ENCODE measurements around the gene CILP.
"Not testable (repeated sequence)": the region's sequence is repeated elsewhere in the genome, so short reads cannot be mapped to it uniquely, and the experiment has no call there.

Gene CILP

GRCh38 chr15:65189102-65189740 is 22.1 kb downstream of the CILP start:
- no peak for DNase-seq

DNA sequence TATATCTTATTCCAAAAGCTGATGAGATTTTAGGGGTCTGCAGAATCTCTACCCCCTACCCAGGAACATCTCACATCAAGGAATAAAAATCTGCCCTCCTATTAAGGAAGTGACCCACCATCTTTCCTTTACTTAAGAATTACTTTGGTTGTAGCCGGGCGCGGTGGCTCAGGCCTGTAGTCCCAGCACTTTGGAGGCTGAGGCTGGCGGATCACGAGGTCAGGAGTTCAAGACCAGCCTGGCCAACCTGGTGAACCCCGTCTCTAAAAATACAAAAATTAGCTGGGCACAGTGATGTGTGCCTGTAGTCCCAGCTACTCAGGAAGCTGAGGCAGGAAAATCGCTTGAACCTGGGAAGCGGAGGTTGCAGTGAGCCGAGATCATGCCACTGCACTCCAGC is 22.8 kb downstream of the CILP start:
- DNase-seq = not testable (repeated sequence)

- peak; percentile 92 for DNase-seq
Measured at GRCh38 chr15:65184868-65185717, 26.2 kb downstream of the CILP start, which contains the start of gene CLPX. TSS of gene CLPX (minus strand) at chr15:65185342. CDS start at chr15:65185153, 189 bp downstream.

DNA sequence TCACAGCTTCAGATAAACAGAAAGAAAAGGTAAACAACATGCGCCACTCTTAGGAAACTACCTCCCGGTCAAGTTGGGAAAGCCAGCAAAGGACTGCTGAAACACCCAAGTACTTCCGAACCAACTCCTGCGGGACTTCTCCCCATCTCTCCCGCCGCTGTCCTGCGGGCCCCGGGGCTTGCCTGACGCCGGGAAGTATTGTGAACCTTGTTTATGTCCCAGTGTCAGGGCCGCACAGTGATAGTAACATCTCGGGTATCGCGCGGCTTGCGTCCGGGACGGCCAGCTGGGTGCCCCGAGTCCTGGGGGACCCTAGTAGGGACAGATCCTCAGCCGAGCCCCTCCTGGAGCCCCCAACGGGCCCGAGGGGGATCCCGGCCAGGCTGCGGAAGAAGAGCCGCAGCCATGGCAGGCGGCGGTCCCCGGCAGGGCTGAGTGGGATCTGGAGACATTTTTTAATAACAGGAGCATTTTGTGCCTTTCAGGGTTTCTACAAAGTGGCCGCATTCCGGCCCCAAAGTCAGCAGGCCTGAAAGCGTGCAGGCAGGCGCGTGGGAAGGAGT is 26.9 kb downstream of the CILP start:
- DNase-seq = peak; percentile 29

DNA sequence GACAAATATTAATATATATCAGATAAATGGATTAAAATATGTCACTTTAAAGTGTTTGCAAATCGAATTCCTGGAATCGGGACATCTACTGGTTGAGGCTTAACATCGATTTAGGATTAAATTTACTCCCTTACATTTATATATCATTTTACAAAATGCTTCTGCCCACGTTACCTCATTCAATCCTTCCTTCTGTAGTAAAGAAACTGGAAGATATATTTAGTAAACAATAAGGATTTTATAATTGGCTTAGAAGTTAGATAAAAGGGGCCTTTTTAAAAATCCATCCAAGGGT is 27.5 kb downstream of the CILP start:
- DNase-seq = no peak

DNA sequence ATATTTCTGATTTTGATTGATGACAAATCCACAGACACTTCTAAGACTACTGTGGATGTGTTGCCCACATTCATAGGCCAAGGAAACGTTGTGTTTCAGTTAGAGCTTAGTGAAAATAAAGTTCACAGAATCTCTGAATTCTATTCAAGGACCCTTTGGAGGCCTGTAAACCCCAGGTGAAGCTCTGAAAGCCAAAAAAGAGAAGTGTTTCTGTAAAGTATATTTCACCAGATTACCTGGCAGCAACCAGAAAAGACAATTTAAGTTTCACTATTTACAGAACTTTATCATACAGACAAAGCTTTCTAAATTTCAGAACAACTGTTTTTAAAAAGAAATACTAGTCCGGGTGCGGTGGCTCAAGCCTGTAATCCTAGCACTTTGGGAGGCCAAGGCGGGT is 28.7 kb downstream of the CILP start:
- DNase-seq = no peak

GRCh38 chr15:65181582-65182353 is 29.5 kb downstream of the CILP start:
- not testable (repeated sequence) for DNase-seq

DNA sequence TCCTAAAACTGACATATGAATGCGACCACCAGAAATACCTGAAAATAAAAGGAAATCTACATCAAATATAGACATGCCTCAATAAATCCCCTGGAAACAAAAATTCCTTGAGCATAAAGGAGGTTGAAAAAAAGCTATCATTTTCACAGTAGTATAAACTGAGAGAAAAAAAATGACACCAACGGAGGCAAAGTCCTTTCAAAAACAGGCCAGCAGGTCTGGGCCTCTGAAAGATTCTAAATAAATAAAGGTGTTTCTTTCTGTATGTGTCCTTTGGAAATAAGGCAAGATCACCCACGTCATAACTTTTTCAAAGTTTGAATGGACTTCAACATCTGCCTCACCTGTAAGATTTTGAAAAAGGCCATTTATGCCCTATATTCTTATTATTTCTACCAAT is 31.1 kb downstream of the CILP start:
- no peak for DNase-seq

DNA sequence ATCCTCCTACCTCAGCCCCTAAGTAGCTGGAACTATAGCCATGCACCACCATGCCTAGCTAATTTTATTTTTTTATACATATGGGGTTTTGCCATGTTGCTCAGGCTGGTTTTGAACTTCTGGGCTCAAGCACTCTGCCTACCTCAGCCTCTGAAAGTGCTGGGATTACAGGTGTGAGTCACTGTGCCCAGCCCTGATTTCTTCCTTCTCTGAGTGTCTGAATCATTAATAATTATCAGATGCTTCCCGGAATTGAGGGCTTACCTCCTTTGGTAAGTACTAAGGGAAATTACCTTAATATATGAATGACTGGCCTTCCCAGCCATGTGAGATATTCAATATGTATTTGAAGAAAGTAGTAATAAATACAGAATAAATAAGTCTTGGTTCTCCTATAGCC is 33.4 kb downstream of the CILP start:
- no peak for DNase-seq

DNA sequence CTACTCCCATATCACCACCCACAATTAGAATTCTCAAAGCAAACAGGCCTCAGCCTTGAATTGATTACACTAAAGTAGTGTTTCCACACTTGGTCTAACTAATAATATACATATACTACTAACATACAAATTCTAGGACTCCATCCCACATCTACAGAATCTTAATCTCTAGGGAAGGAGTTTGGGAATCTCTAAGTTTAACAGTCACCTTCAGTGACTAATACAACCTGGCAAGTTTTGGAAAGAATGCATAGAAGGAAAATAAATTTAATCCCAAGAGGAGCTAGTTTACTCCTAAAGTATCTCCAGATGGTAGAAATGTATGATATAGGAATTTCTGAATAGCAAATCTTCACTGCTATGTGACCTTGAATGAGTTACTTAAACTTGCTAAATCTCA is 35.2 kb downstream of the CILP start:
- no peak for DNase-seq

- DNase-seq = no peak
Measured at GRCh38 chr15:65175511-65175910, 35.8 kb downstream of the CILP start.

- DNase-seq = no peak
Measured at GRCh38 chr15:65174509-65174908, 36.8 kb downstream of the CILP start.

GRCh38 chr15:65172531-65172930 is 38.7 kb downstream of the CILP start:
- no peak for DNase-seq

DNA sequence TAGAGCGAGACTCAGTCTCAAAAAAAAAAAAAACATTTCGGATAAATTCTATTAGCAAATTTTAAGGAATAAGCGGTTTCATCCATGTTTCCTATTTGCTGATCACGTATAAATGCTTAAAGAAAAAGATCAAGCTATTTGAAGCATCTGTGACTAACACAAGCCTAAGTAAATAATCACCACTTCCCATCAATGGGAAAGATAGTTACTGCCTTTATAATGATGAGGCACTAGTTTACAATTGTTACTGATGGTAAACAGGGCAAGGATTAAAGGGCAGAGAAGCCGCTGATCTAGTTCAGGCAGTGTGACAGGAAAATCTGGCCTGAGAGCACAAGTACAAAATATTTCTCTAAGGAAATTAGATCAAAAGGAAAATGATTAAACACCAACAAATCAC is 39.8 kb downstream of the CILP start:
- no peak for DNase-seq

DNA sequence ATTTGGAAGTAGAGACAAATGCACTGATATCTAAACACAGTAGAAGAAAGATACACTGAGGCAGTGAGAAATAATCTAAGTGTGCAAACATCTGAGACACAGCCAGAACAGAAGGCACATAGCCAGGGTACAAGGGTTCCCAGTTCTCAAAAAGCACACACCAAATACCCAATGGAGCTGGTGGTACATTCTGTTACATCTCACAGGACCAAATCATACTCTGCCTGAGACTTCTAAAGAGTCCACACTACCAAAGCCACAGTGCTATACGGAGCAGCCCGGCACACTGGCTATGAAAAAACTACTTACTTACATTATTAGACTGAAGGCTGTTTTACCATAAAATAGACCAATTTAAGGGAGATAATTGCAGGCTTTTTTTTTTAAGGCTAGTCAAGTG is 45.4 kb downstream of the CILP start:
- no peak for DNase-seq

DNA sequence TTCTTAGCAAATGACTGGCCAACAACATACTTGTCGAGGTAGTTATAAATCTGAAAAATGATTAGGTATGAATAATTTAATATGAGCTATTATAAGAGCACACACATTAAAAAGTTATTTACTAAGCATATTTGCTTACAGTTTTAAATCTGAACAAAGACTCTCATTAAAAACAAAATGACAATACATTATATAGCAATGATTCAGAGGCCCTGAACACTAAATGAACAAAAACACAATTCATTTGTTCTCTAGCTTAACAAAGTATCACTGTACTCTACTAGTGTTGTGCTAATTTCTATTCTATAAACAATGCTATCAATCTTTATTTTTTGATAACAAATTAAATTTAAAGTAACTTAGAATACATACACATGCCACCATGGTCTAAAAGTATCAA is 47.1 kb downstream of the CILP start:
- DNase-seq = no peak

- no peak for DNase-seq
Measured at GRCh38 chr15:65163041-65163440, 48.2 kb downstream of the CILP start.

- DNase-seq = no peak
Measured at GRCh38 chr15:65156692-65157091, 54.6 kb downstream of the CILP start.

DNA sequence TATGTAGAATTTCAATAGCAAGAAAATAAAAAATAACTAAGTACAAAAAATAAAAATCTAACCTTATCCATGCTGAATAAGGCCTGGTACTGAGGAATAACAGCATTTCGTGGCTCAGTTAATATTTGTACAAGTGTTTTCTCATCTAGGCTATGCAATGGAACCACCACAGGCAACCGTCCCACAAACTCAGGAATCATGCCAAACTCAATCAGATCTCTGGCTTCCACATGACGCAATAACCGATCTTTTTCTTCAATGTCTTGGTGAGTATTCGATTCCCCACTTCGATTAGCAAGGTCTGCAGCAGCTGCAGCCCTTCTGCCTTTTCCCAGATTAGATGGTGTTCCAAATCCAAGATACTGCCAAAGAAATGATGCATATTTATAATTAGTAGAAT is 56.6 kb downstream of the CILP start:
- DNase-seq = no peak

DNA sequence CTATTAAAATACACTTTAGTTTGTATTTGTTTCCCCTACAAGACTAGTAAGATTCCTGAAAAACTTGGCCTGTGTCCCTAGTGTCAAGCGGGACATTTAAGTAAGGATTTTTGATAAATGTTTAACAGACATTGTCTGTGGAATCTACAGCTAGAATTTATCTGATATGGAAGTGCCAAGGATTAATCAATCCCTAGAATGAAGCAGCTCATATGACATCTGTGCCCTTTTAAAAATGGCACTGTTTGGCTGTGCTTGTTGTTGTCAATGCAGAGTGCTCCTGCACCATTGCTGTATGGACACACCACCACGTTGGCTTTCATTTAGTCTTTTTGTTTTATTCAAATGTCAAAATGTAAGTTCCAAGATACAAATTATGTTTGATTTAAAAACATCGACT is 63.4 kb downstream of the CILP start:
- DNase-seq = no peak

GRCh38 chr15:65146438-65146837 is 64.8 kb downstream of the CILP start:
- no peak for DNase-seq

All from activated naive CD4-positive, alpha-beta T cell treated with anti-CD3 and anti-CD28 coated beads, Interleukin-2, amount 50 U/mL, for 16 hours (primary cell).